ENCODE measurements around the gene ZNF141.
A peak's percentile ranks its signal among the peaks of the same experiment; 100 is the strongest.

The ZNF141 gene

DNA sequence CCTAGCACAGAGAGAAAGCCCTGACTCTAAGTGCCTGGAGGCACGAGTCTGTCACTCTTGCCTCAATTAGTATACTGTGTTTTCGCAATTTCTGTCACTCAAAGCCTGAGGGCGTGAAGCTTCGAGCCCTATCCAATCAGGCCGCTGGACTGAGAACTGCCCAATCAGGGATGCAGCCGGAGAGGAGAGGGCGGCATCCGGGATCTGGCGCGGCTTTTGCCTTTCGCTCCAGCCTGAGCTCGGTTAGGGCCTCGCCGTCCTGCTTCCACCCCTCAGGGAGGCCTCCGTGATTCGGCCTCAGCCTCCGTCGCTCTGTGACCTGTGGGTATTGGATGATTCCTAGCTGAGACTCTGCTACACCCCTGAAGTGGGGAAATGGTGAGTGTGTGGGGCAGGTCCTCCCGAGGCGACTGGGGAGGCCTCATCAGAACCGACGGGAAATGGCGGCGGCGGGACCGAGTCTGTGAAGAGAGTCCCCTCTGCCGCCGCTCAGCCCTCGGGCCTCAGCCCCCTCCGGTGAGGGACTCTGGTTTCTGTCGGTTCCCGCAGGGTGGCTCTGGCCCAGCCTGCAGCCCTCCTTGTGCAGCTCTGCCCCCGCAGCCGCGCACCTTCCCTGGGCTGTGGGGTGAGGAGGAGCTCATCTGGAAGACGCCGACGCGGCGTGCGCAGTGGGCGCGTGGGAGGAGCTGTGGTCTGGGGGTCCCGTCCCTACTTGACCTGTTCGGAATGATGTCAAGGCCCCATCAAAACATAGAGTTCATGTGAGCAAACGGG lies 48.5 kb downstream of the ZNF141 start:
- no peak for DNase-seq

DNA sequence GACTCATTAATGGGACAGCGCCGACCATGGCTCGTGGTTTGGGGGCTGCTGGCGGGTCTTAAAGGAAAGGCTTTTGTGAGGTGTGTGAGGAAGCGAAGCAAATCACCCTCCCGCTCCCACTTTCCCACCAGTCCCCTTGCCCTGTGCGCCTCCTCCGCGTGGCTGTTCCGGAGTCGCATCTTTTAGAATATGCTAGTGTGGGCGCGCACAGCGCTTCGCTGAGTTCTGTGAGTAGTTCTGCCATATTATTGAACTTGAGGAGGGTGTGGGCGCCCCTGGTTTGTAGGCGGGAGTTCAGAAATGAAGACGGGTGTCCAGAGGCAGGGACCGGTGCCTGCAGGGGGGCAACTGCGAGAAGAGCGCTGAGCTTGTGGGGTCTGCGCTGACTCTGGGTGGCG lies 49.1 kb downstream of the ZNF141 start:
- DNase-seq, result no peak

DNA sequence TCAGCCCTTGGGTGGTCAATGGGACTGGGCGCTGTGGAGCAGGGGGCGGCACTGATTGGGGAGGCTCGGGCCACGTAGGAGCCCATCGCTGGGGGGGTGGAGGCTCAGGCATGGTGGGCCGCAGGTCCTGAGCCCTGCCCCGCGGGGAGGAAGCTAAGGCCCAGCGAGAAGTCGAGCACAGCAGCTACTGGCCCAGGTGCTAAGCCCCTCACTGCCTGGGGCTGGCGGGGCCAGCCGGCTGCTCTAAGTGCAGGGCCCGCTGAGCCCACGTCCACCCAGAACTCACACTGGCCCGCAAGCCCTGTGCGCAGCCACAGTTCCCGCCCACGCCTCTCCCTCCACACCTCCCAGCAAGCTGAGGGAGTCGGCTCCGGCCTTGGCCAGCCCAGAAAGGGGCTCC lies 66.4 kb downstream of the ZNF141 start:
- no peak for DNase-seq

DNA sequence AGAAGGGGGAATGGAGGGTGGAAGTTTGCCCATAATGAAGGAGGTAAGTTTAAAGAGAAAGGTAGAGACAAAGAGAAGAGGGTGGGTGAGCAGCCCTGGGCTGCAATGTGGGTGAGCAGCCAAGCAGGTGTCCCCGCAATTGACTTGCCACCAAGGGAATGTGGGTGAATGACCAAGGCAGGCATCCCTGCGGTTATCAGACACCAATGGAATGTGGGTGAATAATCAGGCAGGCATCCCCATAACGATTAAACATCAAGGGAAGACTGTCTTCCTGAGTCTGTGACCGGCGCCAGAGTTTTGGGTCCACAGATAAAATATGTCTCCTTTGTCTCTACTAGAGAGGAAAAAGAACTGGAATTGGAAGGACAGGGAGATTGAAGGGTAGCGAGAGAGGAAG lies 70.7 kb downstream of the ZNF141 start:
- DNase-seq, result peak; percentile 51

DNA sequence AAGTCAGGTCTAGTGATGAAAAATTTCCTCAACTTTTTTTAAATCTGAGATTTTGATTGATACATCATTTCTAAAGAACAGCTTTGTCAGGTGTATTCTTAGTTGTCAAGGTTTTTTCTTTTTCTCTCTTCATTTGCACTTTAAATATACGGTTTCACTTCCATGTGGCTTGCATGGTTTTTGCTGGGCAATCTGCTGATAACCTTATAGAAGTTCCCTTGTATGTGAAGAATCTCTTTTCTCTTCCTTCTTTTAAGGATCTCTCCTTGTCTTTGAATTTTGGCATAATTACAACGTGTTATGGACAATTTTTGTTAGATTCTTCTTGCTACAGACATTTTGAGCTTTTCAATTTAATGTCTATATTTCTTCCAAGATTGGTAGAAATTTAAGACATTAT lies 85.0 kb downstream of the ZNF141 start:
- no peak for DNase-seq

Data from EL (cell line).